ENCODE results near the gene DNAH8.

DNAH8 gene

GRCh38 chr6:38719358-38719757, 4.2 kb downstream of the DNAH8 start:
- no peak overlapping the region for H3K4me3 Mint-ChIP-seq

GRCh38 chr6:38720295-38720694, 5.2 kb downstream of the DNAH8 start:
- Mint-ChIP-seq H3K27me3 (peaks cover 31% of the 10 kb centered on the region), H3K36me3 (ENCODE audit: low read depth) (no peaks in the 10 kb centered on the region), H3K9me3 (peaks cover 5% of the 10 kb centered on the region), H3K4me1 (ENCODE audit: low read depth) (peaks cover 8% of the 10 kb centered on the region), H3K4me3 (no peak overlapping the region), H3K27ac (no peak overlapping the region)

More at GRCh38 chr6:38719358-38719757, 4.2 kb downstream of the DNAH8 start:
- Mint-ChIP-seq H3K27ac (no peak overlapping the region), H3K36me3 (ENCODE audit: low read depth) (no peaks in the 10 kb centered on the region), H3K4me1 (ENCODE audit: low read depth) (peaks cover 12% of the 10 kb centered on the region), H3K9me3 (peaks cover 5% of the 10 kb centered on the region), H3K27me3 (peaks cover 32% of the 10 kb centered on the region)

GRCh38 chr6:38722038-38722437, 6.9 kb downstream of the DNAH8 start:
- Mint-ChIP-seq H3K27me3 (peaks cover 22% of the 10 kb centered on the region), H3K27ac (no peak overlapping the region), H3K4me3 (no peak overlapping the region), H3K36me3 (ENCODE audit: low read depth) (no peaks in the 10 kb centered on the region), H3K9me3 (peaks cover 5% of the 10 kb centered on the region), H3K4me1 (ENCODE audit: low read depth) (peaks cover 9% of the 10 kb centered on the region)

- H3K4me3 Mint-ChIP-seq = no peak overlapping the region
- H3K4me1 Mint-ChIP-seq (ENCODE audit: low read depth) = peaks cover 9% of the 10 kb centered on the region
- peaks cover 5% of the 10 kb centered on the region for H3K9me3 Mint-ChIP-seq
- H3K36me3 Mint-ChIP-seq (ENCODE audit: low read depth) = no peaks in the 10 kb centered on the region
- no peak overlapping the region for H3K27ac Mint-ChIP-seq
- peaks cover 17% of the 10 kb centered on the region for H3K27me3 Mint-ChIP-seq
Measured at GRCh38 chr6:38722727-38723334, 7.7 kb downstream of the DNAH8 start.

- H3K4me1 Mint-ChIP-seq (ENCODE audit: low read depth) = peaks cover 9% of the 10 kb centered on the region
- peaks cover 5% of the 10 kb centered on the region for H3K9me3 Mint-ChIP-seq
- peaks cover 15% of the 10 kb centered on the region for H3K27me3 Mint-ChIP-seq
- H3K36me3 Mint-ChIP-seq (ENCODE audit: low read depth) = no peaks in the 10 kb centered on the region
- no peak overlapping the region for H3K4me3 Mint-ChIP-seq
- no peak overlapping the region for H3K27ac Mint-ChIP-seq
Measured at GRCh38 chr6:38723783-38724182, 8.7 kb downstream of the DNAH8 start.

- H3K27me3 Mint-ChIP-seq = peaks cover 9% of the 10 kb centered on the region
Measured at GRCh38 chr6:38724343-38724742, 9.2 kb downstream of the DNAH8 start.

GRCh38 chr6:38725414-38726183, 10.5 kb downstream of the DNAH8 start:
- no peaks in the 10 kb centered on the region for H3K36me3 Mint-ChIP-seq (ENCODE audit: low read depth)
- H3K27ac Mint-ChIP-seq = peak overlapping the region; percentile 9
- peaks cover 4% of the 10 kb centered on the region for H3K9me3 Mint-ChIP-seq
- H3K27me3 Mint-ChIP-seq = peaks cover 4% of the 10 kb centered on the region
- H3K4me1 Mint-ChIP-seq (ENCODE audit: low read depth) = peaks cover 9% of the 10 kb centered on the region
- H3K4me3 Mint-ChIP-seq = peak overlapping the region; percentile 14

More at GRCh38 chr6:38724343-38724742, 9.2 kb downstream of the DNAH8 start:
- H3K36me3 Mint-ChIP-seq (ENCODE audit: low read depth) = no peaks in the 10 kb centered on the region
- peaks cover 9% of the 10 kb centered on the region for H3K4me1 Mint-ChIP-seq (ENCODE audit: low read depth)
- peaks cover 5% of the 10 kb centered on the region for H3K9me3 Mint-ChIP-seq
- H3K27ac Mint-ChIP-seq = no peak overlapping the region
- H3K4me3 Mint-ChIP-seq = no peak overlapping the region

GRCh38 chr6:38728203-38728602, 13.1 kb downstream of the DNAH8 start:
- no peak overlapping the region for H3K27ac Mint-ChIP-seq
- H3K36me3 Mint-ChIP-seq (ENCODE audit: low read depth) = no peaks in the 10 kb centered on the region
- no peak overlapping the region for H3K4me3 Mint-ChIP-seq
- peaks cover 9% of the 10 kb centered on the region for H3K4me1 Mint-ChIP-seq (ENCODE audit: low read depth)
- peaks cover 5% of the 10 kb centered on the region for H3K27me3 Mint-ChIP-seq
- H3K9me3 Mint-ChIP-seq = no peaks in the 10 kb centered on the region

GRCh38 chr6:38730140-38730862, 15.2 kb downstream of the DNAH8 start:
- H3K4me3 Mint-ChIP-seq = no peak overlapping the region
- peaks cover 7% of the 10 kb centered on the region for H3K4me1 Mint-ChIP-seq (ENCODE audit: low read depth)
- peaks cover 11% of the 10 kb centered on the region for H3K27me3 Mint-ChIP-seq
- peaks cover 4% of the 10 kb centered on the region for H3K9me3 Mint-ChIP-seq
- H3K36me3 Mint-ChIP-seq (ENCODE audit: low read depth) = no peaks in the 10 kb centered on the region
- H3K27ac Mint-ChIP-seq = no peak overlapping the region

GRCh38 chr6:38736951-38737350, 21.8 kb downstream of the DNAH8 start:
- Mint-ChIP-seq H3K27me3 (peaks cover 59% of the 10 kb centered on the region), H3K4me1 (ENCODE audit: low read depth) (no peaks in the 10 kb centered on the region), H3K36me3 (ENCODE audit: low read depth) (no peaks in the 10 kb centered on the region), H3K9me3 (peaks cover 7% of the 10 kb centered on the region), H3K27ac (no peak overlapping the region), H3K4me3 (no peak overlapping the region)

GRCh38 chr6:38738261-38738660, 23.1 kb downstream of the DNAH8 start:
- Mint-ChIP-seq H3K27me3 (peaks cover 59% of the 10 kb centered on the region), H3K4me3 (no peak overlapping the region), H3K36me3 (ENCODE audit: low read depth) (no peaks in the 10 kb centered on the region), H3K9me3 (peaks cover 7% of the 10 kb centered on the region), H3K27ac (no peak overlapping the region), H3K4me1 (ENCODE audit: low read depth) (no peaks in the 10 kb centered on the region)

- no peak overlapping the region for H3K27ac Mint-ChIP-seq
- no peaks in the 10 kb centered on the region for H3K36me3 Mint-ChIP-seq (ENCODE audit: low read depth)
- no peaks in the 10 kb centered on the region for H3K4me1 Mint-ChIP-seq (ENCODE audit: low read depth)
- H3K9me3 Mint-ChIP-seq = peaks cover 7% of the 10 kb centered on the region
- H3K4me3 Mint-ChIP-seq = no peak overlapping the region
- H3K27me3 Mint-ChIP-seq = peaks cover 67% of the 10 kb centered on the region
Measured at GRCh38 chr6:38739532-38739931, 24.4 kb downstream of the DNAH8 start.

- Mint-ChIP-seq H3K4me3 (no peak overlapping the region), H3K9me3 (no peaks in the 10 kb centered on the region), H3K36me3 (ENCODE audit: low read depth) (no peaks in the 10 kb centered on the region), H3K27me3 (peaks cover 29% of the 10 kb centered on the region), H3K27ac (no peak overlapping the region), H3K4me1 (ENCODE audit: low read depth) (peaks cover 28% of the 10 kb centered on the region)
Measured at GRCh38 chr6:38749473-38749872, 34.4 kb downstream of the DNAH8 start.

- Mint-ChIP-seq H3K27me3 (peaks cover 17% of the 10 kb centered on the region), H3K9me3 (no peaks in the 10 kb centered on the region), H3K4me3 (no peak overlapping the region), H3K4me1 (ENCODE audit: low read depth) (peaks cover 44% of the 10 kb centered on the region), H3K36me3 (ENCODE audit: low read depth) (no peaks in the 10 kb centered on the region), H3K27ac (peak overlapping the region; percentile 31)
Measured at GRCh38 chr6:38750968-38751615, 36.0 kb downstream of the DNAH8 start.

GRCh38 chr6:38753707-38754106, 38.6 kb downstream of the DNAH8 start:
- Mint-ChIP-seq H3K4me3 (no peak overlapping the region), H3K9me3 (no peaks in the 10 kb centered on the region), H3K27ac (no peak overlapping the region), H3K4me1 (ENCODE audit: low read depth) (peaks cover 49% of the 10 kb centered on the region), H3K27me3 (peaks cover 6% of the 10 kb centered on the region), H3K36me3 (ENCODE audit: low read depth) (no peaks in the 10 kb centered on the region)
